OCI-LY1 (cell line): Measurements from ENCODE around the gene FLT3.

ENCODE experiments used
- CTCF ChIP-seq: fragments of 200-600 bp; sonication (generic), shearing (Covaris generic); IDR thresholded peaks from 2 replicates; pipeline ENCODE4 v1.5.1; 2017; ENCODE audit warnings: mild to moderate bottlenecking, antibody characterized with exemption, low read length, moderate library complexity, mixed read lengths
- EZH2 ChIP-seq: fragments of 200-600 bp; sonication (generic), shearing (Covaris generic); IDR thresholded peaks from 2 replicates; pipeline ENCODE4 v1.8.0; 2017; ENCODE audit warnings: borderline replicate concordance, mixed run types, mild to moderate bottlenecking, antibody characterized with exemption, low read length, moderate library complexity, mixed read lengths

- TF ChIP-seq CTCF (no peak), EZH2 (no peak)
Measured at GRCh38 chr13:27981006-27981708, 119.2 kb downstream of the FLT3 start.
